HEK293 (cell line): Measurements from ENCODE around the gene DLL4.

Experiments
- CTCF ChIA-PET: fragments of 350-600 bp; formaldehyde crosslinking; extraction: SDS; loops from one replicate; lab custom pipeline; 2021; ENCODE audit warnings: antibody characterized with exemption; lab: Yijun Ruan, JAX
- POLR2A ChIA-PET: fragments of 300-600 bp; formaldehyde crosslinking; extraction: SDS; loops from one replicate; lab custom pipeline; 2020; ENCODE audit warnings: antibody characterized with exemption, inconsistent platforms; lab: Yijun Ruan, JAX
- H3K27ac ChIP-seq: fragments of 200-500 bp; sonication (Bioruptor generic); 2 replicates; pipeline ENCODE4 v1.5.1; 2014; ENCODE audit warnings: low read depth, low read length, control low read depth, inconsistent platforms; ENCODE audit errors: extremely low read depth
- H3K36me3 ChIP-seq, 2 experiments: fragments of 200-500 bp in 1 of 2; sonication (Bioruptor generic) in 1 of 2; 1 replicate in 1 of 2; 2 replicates in 1 of 2; pipeline ENCODE4 v1.5.1; 2014 to 2017; ENCODE audit warnings: inconsistent platforms in 2 of 2, low read length in 2 of 2; ENCODE audit not compliant: control insufficient read depth in 2 of 2, insufficient read depth in 1 of 2
- H3K4me1 ChIP-seq: fragments of 200-500 bp; sonication (Bioruptor generic); 2 replicates; pipeline ENCODE4 v1.5.1; 2014; ENCODE audit warnings: mild to moderate bottlenecking, low read length, inconsistent platforms; ENCODE audit not compliant: control insufficient read depth, insufficient read depth
- H3K4me3 ChIP-seq: 2 replicates; pipeline ENCODE4 v1.5.1; 2011; ENCODE audit warnings: low read depth, mild to moderate bottlenecking, control low read depth, low read length, moderate library complexity
- H3K9me3 ChIP-seq: fragments of 200-500 bp; sonication (Bioruptor generic); 2 replicates; pipeline ENCODE4 v1.5.1; 2014; ENCODE audit warnings: low read depth, low read length, inconsistent platforms; ENCODE audit not compliant: control insufficient read depth, insufficient read depth
- GLIS2 ChIP-seq: fragments of 450-650 bp; formaldehyde crosslinking; IDR thresholded peaks from 2 replicates; pipeline ENCODE4 v1.5.1; 2016; ENCODE audit warnings: missing biosample characterization, missing genetic modification characterization
- HIC1 ChIP-seq: fragments of 450-650 bp; formaldehyde crosslinking; IDR thresholded peaks from 2 replicates; pipeline ENCODE4 v1.5.1; 2016; ENCODE audit warnings: missing biosample characterization, missing genetic modification characterization
- IKZF3 ChIP-seq: fragments of 450-650 bp; IDR thresholded peaks from 2 replicates; pipeline ENCODE4 v1.5.0; 2018; ENCODE audit warnings: missing biosample characterization, mild to moderate bottlenecking, missing genetic modification characterization, moderate library complexity
- KLF1 ChIP-seq: fragments of 450-650 bp; formaldehyde crosslinking; IDR thresholded peaks from 2 replicates; pipeline ENCODE4 v1.5.1; 2016; ENCODE audit warnings: missing biosample characterization, missing genetic modification characterization
- PRDM10 ChIP-seq: fragments of 450-650 bp; formaldehyde crosslinking; IDR thresholded peaks from 2 replicates; pipeline ENCODE4 v1.5.1; 2016; ENCODE audit warnings: missing biosample characterization, missing genetic modification characterization
- REPIN1 ChIP-seq: fragments of 450-650 bp; formaldehyde crosslinking; IDR thresholded peaks from 2 replicates; pipeline ENCODE4 v1.5.1; 2017; ENCODE audit warnings: missing biosample characterization, missing genetic modification characterization, low read depth
- SALL2 ChIP-seq: fragments of 450-650 bp; formaldehyde crosslinking; IDR thresholded peaks from 2 replicates; pipeline ENCODE4 v1.5.0; 2017; ENCODE audit warnings: missing biosample characterization, mild to moderate bottlenecking, missing genetic modification characterization, borderline replicate concordance
- SCRT2 ChIP-seq: fragments of 450-650 bp; formaldehyde crosslinking; IDR thresholded peaks from 2 replicates; pipeline ENCODE4 v1.5.1; 2016; ENCODE audit warnings: missing biosample characterization, missing genetic modification characterization
- WT1 ChIP-seq: fragments of 450-650 bp; formaldehyde crosslinking; IDR thresholded peaks from 2 replicates; pipeline ENCODE4 v1.5.1; 2016; ENCODE audit warnings: missing biosample characterization, missing genetic modification characterization
- ZFP3 ChIP-seq: fragments of 450-650 bp; formaldehyde crosslinking; IDR thresholded peaks from 2 replicates; pipeline ENCODE4 v1.5.1; 2016; ENCODE audit warnings: low read depth, missing biosample characterization, missing genetic modification characterization
- ZFP41 ChIP-seq: fragments of 450-650 bp; formaldehyde crosslinking; IDR thresholded peaks from 2 replicates; pipeline ENCODE4 v1.5.1; 2016; ENCODE audit warnings: missing biosample characterization, missing genetic modification characterization, borderline replicate concordance
- ZNF175 ChIP-seq: fragments of 450-650 bp; formaldehyde crosslinking; IDR thresholded peaks from 2 replicates; pipeline ENCODE4 v1.5.1; 2016; ENCODE audit warnings: missing biosample characterization, missing genetic modification characterization
- ZNF19 ChIP-seq: fragments of 450-650 bp; formaldehyde crosslinking; IDR thresholded peaks from 2 replicates; pipeline ENCODE4; 2016; ENCODE audit warnings: missing biosample characterization, missing genetic modification characterization, low read depth
- ZNF324 ChIP-seq: fragments of 450-650 bp; formaldehyde crosslinking; IDR thresholded peaks from 2 replicates; pipeline ENCODE4 v1.5.1; 2016; ENCODE audit warnings: missing biosample characterization, missing genetic modification characterization
- ZNF48 ChIP-seq: fragments of 450-650 bp; formaldehyde crosslinking; IDR thresholded peaks from 2 replicates; pipeline ENCODE4 v1.5.1; 2016; ENCODE audit warnings: missing biosample characterization, missing genetic modification characterization
- ZNF544 ChIP-seq: fragments of 450-650 bp; formaldehyde crosslinking; IDR thresholded peaks from 2 replicates; pipeline ENCODE4 v1.5.0; 2017; ENCODE audit warnings: missing biosample characterization, missing genetic modification characterization
- ZNF555 ChIP-seq: fragments of 450-650 bp; formaldehyde crosslinking; conservative IDR thresholded peaks from 2 replicates; pipeline ENCODE4 v1.5.1; 2017; ENCODE audit warnings: missing biosample characterization, mild to moderate bottlenecking, missing genetic modification characterization, inconsistent platforms
- ZNF692 ChIP-seq: fragments of 450-650 bp; formaldehyde crosslinking; IDR thresholded peaks from 2 replicates; pipeline ENCODE4 v1.5.1; 2016; ENCODE audit warnings: missing biosample characterization, missing genetic modification characterization
- ZNF707 ChIP-seq: fragments of 450-650 bp; formaldehyde crosslinking; IDR thresholded peaks from 2 replicates; pipeline ENCODE4 v1.5.1; 2016; ENCODE audit warnings: missing biosample characterization, missing genetic modification characterization
- ZSCAN4 ChIP-seq: fragments of 450-650 bp; formaldehyde crosslinking; IDR thresholded peaks from 2 replicates; pipeline ENCODE4 v1.5.1; 2017; ENCODE audit warnings: missing biosample characterization, missing genetic modification characterization
- TF ChIP-seq, protein P1 (sequence below): fragments of 450-650 bp; formaldehyde crosslinking; optimal IDR thresholded peaks from 2 replicates; pipeline ENCODE3; 2016; ENCODE audit warnings: missing biosample characterization, mild to moderate bottlenecking, missing genetic modification characterization

The DLL4 gene

DNA sequence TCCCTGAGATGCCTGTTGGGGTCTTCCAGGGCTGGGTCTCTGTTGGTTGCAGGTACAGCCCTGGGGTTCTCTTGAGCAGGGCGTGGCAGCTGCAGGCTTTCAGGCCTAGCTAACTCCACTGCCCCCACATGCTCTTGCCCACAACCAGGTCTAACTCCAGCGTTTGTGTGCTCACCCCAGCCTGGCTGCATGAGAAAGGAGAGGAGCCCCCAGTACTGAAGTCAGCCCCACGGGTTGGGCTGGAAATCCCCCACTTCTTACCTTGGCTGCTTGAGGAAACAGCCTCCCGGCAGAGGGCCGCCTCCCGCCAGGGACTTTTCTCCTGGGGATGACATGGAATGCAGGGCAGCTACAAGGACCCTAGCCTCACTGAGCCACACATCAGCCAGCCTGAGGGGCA, 16.7 kb upstream of the DLL4 start:
- no peaks in the 10 kb centered on the region for H3K9me3 ChIP-seq
- no peak overlapping the region for H3K27ac ChIP-seq
- no peaks in the 10 kb centered on the region for H3K36me3 ChIP-seq
- POLR2A ChIA-PET = no interaction called here
- no peak overlapping the region for H3K4me3 ChIP-seq
- H3K4me1 ChIP-seq = no peaks in the 10 kb centered on the region
- CTCF ChIA-PET = interaction anchor here (0.7 to 1.2 kb wide), 3 partner anchors 8 to 30 kb away, joined by 3 read pairs; no protein-coding TSS in a partner anchor
- TF ChIP-seq ZNF692 (tag by site-specific recombination) (no peak), ZFP41 (tag by site-specific recombination) (no peak), ZNF324 (no peak), ZFP3 (tag by site-specific recombination) (no peak), ZNF48 (no peak), ZNF544 (tag by site-specific recombination) (no peak), KLF1 (tag by site-specific recombination) (no peak)
- TF ChIP-seq, all 188 proteins: peak for 0

DNA sequence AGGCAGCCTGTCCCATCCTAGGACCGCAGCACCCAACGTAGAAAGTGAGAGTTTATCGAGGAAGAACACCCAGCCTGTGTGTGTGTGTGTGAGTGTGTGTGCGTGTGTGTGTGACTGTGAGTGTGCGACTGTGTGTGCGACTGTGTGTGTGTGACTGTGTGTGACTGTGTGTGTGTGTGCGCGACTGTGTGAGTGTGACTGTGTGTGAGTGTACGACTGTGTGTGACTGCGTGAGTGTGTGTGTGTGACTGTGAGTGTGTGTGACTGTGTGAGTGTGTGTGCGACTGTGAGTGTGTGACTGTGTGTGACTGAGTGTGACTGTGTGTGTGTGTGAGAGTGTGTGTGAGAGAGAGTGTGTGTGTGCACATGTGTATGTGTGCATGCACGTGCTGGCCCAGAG, 15.1 kb upstream of the DLL4 start:
- Histone ChIP-seq H3K4me3 (no peak overlapping the region), H3K36me3 (no peaks in the 10 kb centered on the region), H3K9me3 (no peaks in the 10 kb centered on the region)
- POLR2A ChIA-PET = interaction anchor here (2.0 kb wide), 1 partner anchor 15 kb away, joined by 9 read pairs; the partner anchor contains the start of gene DLL4
- TF ChIP-seq ZSCAN4 (peak; percentile 97), SALL2 (peak; percentile 76; the same call in 1 of the 2 replicates), ZNF175 (tag by site-specific recombination) (0 out of 2 replicates have a peak, but pooled peaks have one; percentile 61), HIC1 (no peak), ZNF19 (no peak), REPIN1 (no peak), SCRT2 (tag by site-specific recombination) (peak; percentile 28; the same call in 1 of the 2 replicates)
- TF ChIP-seq, protein P1, sequence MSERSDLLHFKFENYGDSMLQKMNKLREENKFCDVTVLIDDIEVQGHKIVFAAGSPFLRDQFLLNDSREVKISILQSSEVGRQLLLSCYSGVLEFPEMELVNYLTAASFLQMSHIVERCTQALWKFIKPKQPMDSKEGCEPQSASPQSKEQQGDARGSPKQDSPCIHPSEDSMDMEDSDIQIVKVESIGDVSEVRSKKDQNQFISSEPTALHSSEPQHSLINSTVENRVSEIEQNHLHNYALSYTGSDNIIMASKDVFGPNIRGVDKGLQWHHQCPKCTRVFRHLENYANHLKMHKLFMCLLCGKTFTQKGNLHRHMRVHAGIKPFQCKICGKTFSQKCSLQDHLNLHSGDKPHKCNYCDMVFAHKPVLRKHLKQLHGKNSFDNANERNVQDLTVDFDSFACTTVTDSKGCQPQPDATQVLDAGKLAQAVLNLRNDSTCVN (tag by site-specific recombination) = peak; percentile 7
- TF ChIP-seq, all 188 proteins: peak for 5
- CTCF ChIA-PET = no interaction called here
- Histone ChIP-seq H3K27ac (no peak overlapping the region), H3K4me1 (no peaks in the 10 kb centered on the region)

DNA sequence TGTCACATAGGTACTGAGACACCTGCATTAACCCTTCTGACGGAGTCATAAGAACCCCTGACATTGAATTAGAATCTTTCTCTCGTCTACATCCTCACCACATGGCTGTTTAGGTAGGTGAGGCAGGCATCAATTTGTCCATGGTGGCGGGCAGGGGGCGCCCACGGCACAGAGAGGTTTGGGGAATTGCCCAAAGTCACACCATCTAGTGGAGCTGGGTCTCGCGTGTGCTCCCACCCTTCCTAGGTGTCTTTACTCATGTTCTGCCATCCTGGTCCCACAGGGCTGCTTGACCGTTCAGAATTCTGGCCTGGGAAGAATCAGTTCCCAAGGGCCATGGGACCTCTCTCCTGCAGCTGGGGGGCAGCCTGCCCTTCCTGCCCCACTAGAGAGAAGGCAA, 14.7 kb upstream of the DLL4 start:
- Histone ChIP-seq H3K36me3 (no peaks in the 10 kb centered on the region), H3K4me3 (no peak overlapping the region), H3K9me3 (no peaks in the 10 kb centered on the region), H3K4me1 (no peaks in the 10 kb centered on the region), H3K27ac (no peak overlapping the region)
- CTCF ChIA-PET = interaction anchor here (0.6 to 2.0 kb wide), 4 partner anchors 9 to 108 kb away, joined by 3 to 10 read pairs (median 4); no protein-coding TSS in a partner anchor
- POLR2A ChIA-PET = interaction anchor here (2.0 kb wide), 1 partner anchor 14 kb away, joined by 9 read pairs; the partner anchor contains the start of gene DLL4
- TF ChIP-seq ZNF555 = no peak
- TF ChIP-seq ZNF19 = no peak
- TF ChIP-seq IKZF3 (tag by site-specific recombination) = no peak
- no peak for TF ChIP-seq ZNF707 (tag by site-specific recombination)
- no peak for TF ChIP-seq WT1
- TF ChIP-seq PRDM10 = no peak
- no peak for TF ChIP-seq GLIS2 (tag by site-specific recombination)
